K562 (cell line): ENCODE data around the gene WWC2. TPM values are rescaled to one million over a fixed set of nuclear protein-coding genes. Genes with fewer than 3 reads are reported as not detected.

Experiments
- ATAC-seq: fragments of 200-7000 bp; cut with Tn5 transposase; 3 replicates; pipeline ENCODE4 v1.9.1; 2020; ENCODE audit warnings: moderate library complexity
- BruUV-seq: library from RNA; stranded (reverse); fragments of 400-500 nt; replicated peaks from 2 replicates; lab custom pipeline; 2021; lab: Mats Ljungman, UMichigan
- CTCF ChIA-PET: fragments of 300-600 bp; formaldehyde crosslinking; extraction: SDS; loops from one replicate; lab custom pipeline; 2021; ENCODE audit warnings: low intra/inter-chr PET ratio; lab: Yijun Ruan, JAX
- POLR2A ChIA-PET: fragments of 300-600, 350-650 bp; sonication (Branson Sonifier 250); formaldehyde crosslinking; extraction: SDS; loops from one replicate; lab custom pipeline; 2021; ENCODE audit warnings: antibody characterized with exemption, inconsistent platforms; lab: Yijun Ruan, JAX
- DNase-seq, 4 experiments: peaks; one replicate each; pipeline versions ENCODE4 v3.0.0 to v3.0.0-alpha.2; 2011 to 2018; ENCODE audit warnings: low spot score in 3 of 4, mixed read lengths in 3 of 4; ENCODE audit errors: extremely low read depth in 1 of 4
- FAIRE-seq: peaks from 2 replicates; lab custom pipeline; 2011; peaks lifted over from hg19 to GRCh38; lab: Jason Lieb, UNC
- H2AFZ ChIP-seq: 2 replicates; pipeline ENCODE4 v1.6.0; 2011; ENCODE audit warnings: low read depth, low read length, control low read depth, inconsistent platforms
- H3K27ac ChIP-seq: fragments of 200-600 bp; 3 replicates; pipeline ENCODE4 v1.8.0; 2011; ENCODE audit warnings: low read depth, mild to moderate bottlenecking, control low read depth, inconsistent platforms, low read length, moderate library complexity, mixed read lengths; ENCODE audit errors: extremely low read depth
- H3K27me3 ChIP-seq, 2 experiments: fragments of 300-600 bp in 1 of 2; 2 replicates in 1 of 2; 3 replicates in 1 of 2; pipeline versions ENCODE4 v1.6.0 to v1.8.0; 2011; ENCODE audit warnings: inconsistent platforms in 2 of 2, low read length in 2 of 2, mild to moderate bottlenecking in 1 of 2, mixed read lengths in 1 of 2, moderate library complexity in 1 of 2; ENCODE audit not compliant: control insufficient read depth in 2 of 2, insufficient read depth in 2 of 2
- H3K36me3 ChIP-seq: fragments of 300-600 bp; 3 replicates; pipeline ENCODE4 v1.8.0; 2011; ENCODE audit warnings: mild to moderate bottlenecking, low read length, inconsistent platforms; ENCODE audit not compliant: control insufficient read depth, insufficient read depth
- H3K4me1 ChIP-seq, 2 experiments: fragments of 200-600 bp in 1 of 2; replicated peaks in 1 of 2; 2 replicates in 1 of 2; 3 replicates in 1 of 2; pipeline versions ENCODE4 v1.5.1 to v1.8.0; 2011; ENCODE audit warnings: inconsistent platforms in 2 of 2, low read length in 2 of 2, mild to moderate bottlenecking in 1 of 2, mixed read lengths in 1 of 2, moderate library complexity in 1 of 2; ENCODE audit not compliant: control insufficient read depth in 2 of 2, insufficient read depth in 2 of 2
- H3K4me2 ChIP-seq: 2 replicates; pipeline ENCODE4 v1.6.1; 2011; ENCODE audit warnings: low read length, control low read depth, inconsistent platforms, mixed read lengths; ENCODE audit not compliant: insufficient read depth
- H3K4me3 ChIP-seq: fragments of 200-600 bp; sonication (generic), shearing (Covaris generic); 2 replicates; pipeline ENCODE4 v1.5.1; 2016; ENCODE audit warnings: control low read depth, inconsistent platforms
- H3K79me2 ChIP-seq: fragments of 200-600 bp; 3 replicates; pipeline ENCODE4 v1.8.0; 2011; ENCODE audit warnings: low read length, inconsistent platforms; ENCODE audit not compliant: control insufficient read depth, insufficient read depth
- H3K9ac ChIP-seq, 2 experiments: 2 replicates each; pipeline versions ENCODE4 v1.6.0 to v1.6.1; 2011; ENCODE audit warnings: low read depth in 2 of 2, low read length in 2 of 2, control low read depth in 1 of 2, inconsistent platforms in 1 of 2, mild to moderate bottlenecking in 1 of 2, mixed read lengths in 1 of 2; ENCODE audit not compliant: insufficient read depth in 1 of 2
- H3K9me1 ChIP-seq: one replicate; pipeline ENCODE4 v1.6.0; 2011; ENCODE audit warnings: inconsistent platforms, mild to moderate bottlenecking, low read length, moderate library complexity; ENCODE audit not compliant: control insufficient read depth, insufficient read depth
- H3K9me3 ChIP-seq: replicated peaks from 2 replicates; pipeline ENCODE4 v1.5.1; 2011; ENCODE audit warnings: low read depth, low read length, inconsistent platforms; ENCODE audit not compliant: control insufficient read depth, insufficient read depth
- H4K20me1 ChIP-seq: replicated peaks from 2 replicates; pipeline ENCODE4 v1.6.1; 2011; ENCODE audit warnings: low read length, inconsistent platforms, mixed read lengths; ENCODE audit not compliant: control insufficient read depth, insufficient read depth
- ARID2 ChIP-seq: fragments of 450-650 bp; IDR thresholded peaks from 2 replicates; pipeline ENCODE4 v1.6.1; 2017; ENCODE audit warnings: antibody characterized with exemption, mild to moderate bottlenecking
- CBX1 ChIP-seq: sonication (generic); IDR thresholded peaks from 2 replicates; pipeline ENCODE4 v1.6.1; 2016; ENCODE audit warnings: antibody characterized with exemption, low read depth, mild to moderate bottlenecking
- CTCF ChIP-seq, 3 experiments: IDR thresholded peaks in 2 of 3; conservative IDR thresholded peaks in 1 of 3; 2 replicates each; pipeline ENCODE4 v1.5.1; 2011 to 2012; ENCODE audit warnings: low read length in 3 of 3, mild to moderate bottlenecking in 3 of 3, control low read depth in 2 of 3, improper control_type of control experiment in 1 of 3, inconsistent platforms in 1 of 3, low read depth in 1 of 3, mixed read lengths in 1 of 3, moderate library complexity in 1 of 3; ENCODE audit not compliant: insufficient read depth in 2 of 3
- CTCFL ChIP-seq: IDR thresholded peaks from 2 replicates; pipeline ENCODE4 v1.6.1; 2011; ENCODE audit warnings: borderline replicate concordance, low read depth, mild to moderate bottlenecking, moderate library complexity, low read length; ENCODE audit not compliant: insufficient read depth, poor library complexity, severe bottlenecking
- DACH1 ChIP-seq: fragments of 450-650 bp; IDR thresholded peaks from 2 replicates; pipeline ENCODE4 v1.6.1; 2018; ENCODE audit not compliant: partially characterized antibody
- ETV1 ChIP-seq: fragments of 450-650 bp; conservative IDR thresholded peaks from 2 replicates; pipeline ENCODE4 v1.6.1; 2016; ENCODE audit warnings: missing genetic modification characterization, control low read depth, low read depth, missing compliant biosample characterization
- GATAD2A ChIP-seq: fragments of 450-650 bp; IDR thresholded peaks from 2 replicates; pipeline ENCODE4 v1.6.1; 2017
- NFE2L1 ChIP-seq: fragments of 450-650 bp; IDR thresholded peaks from 2 replicates; pipeline ENCODE4 v1.6.1; 2016; ENCODE audit warnings: missing genetic modification characterization, low read depth, mild to moderate bottlenecking, missing compliant biosample characterization, moderate library complexity, borderline replicate concordance
- NFIX ChIP-seq: fragments of 250-450 bp; sonication (Bioruptor Pico); IDR thresholded peaks from 2 replicates; pipeline ENCODE4 v1.4.0; 2020; ENCODE audit warnings: low read depth, mild to moderate bottlenecking, moderate library complexity
- PHTF2 ChIP-seq: fragments of 250-450 bp; sonication (Bioruptor Pico); IDR thresholded peaks from 2 replicates; pipeline ENCODE4 v1.5.0; 2021; ENCODE audit warnings: mild to moderate bottlenecking
- RBM22 ChIP-seq: fragments of 200-400 bp; formaldehyde crosslinking; IDR thresholded peaks from 2 replicates; pipeline ENCODE4 v1.6.1; 2018; ENCODE audit warnings: low read length, low read depth; ENCODE audit not compliant: poor library complexity, severe bottlenecking
- SMC3 ChIP-seq: conservative IDR thresholded peaks from 2 replicates; pipeline ENCODE4 v1.6.1; 2011; ENCODE audit warnings: low read depth, low read length, improper control_type of control experiment; ENCODE audit not compliant: insufficient read depth
- SNRNP70 ChIP-seq: fragments of 200-400 bp; formaldehyde crosslinking; optimal IDR thresholded peaks from 2 replicates; pipeline ENCODE3; 2017; ENCODE audit warnings: low read depth, low read length
- TARDBP ChIP-seq: fragments of 450-650 bp; IDR thresholded peaks from 2 replicates; pipeline ENCODE4 v1.6.1; 2016
- ZBTB17 ChIP-seq: fragments of 450-650 bp; formaldehyde crosslinking; IDR thresholded peaks from 2 replicates; pipeline ENCODE4 v1.4.0; 2020; ENCODE audit warnings: mild to moderate bottlenecking
- ZNF175 ChIP-seq: fragments of 200-800 bp; sonication (Bioruptor generic); IDR thresholded peaks from 2 replicates; pipeline ENCODE4 v1.6.1; 2016; ENCODE audit warnings: low read depth, mild to moderate bottlenecking, missing genetic modification characterization, missing compliant biosample characterization
- ZNF277 ChIP-seq: fragments of 250-450 bp; sonication (Bioruptor Pico); IDR thresholded peaks from 2 replicates; pipeline ENCODE4 v1.8.0; 2022; ENCODE audit warnings: inconsistent platforms, mild to moderate bottlenecking, moderate library complexity, borderline replicate concordance
- ZNF785 ChIP-seq: fragments of 250-450 bp; sonication (Bioruptor Pico); IDR thresholded peaks from 2 replicates; pipeline ENCODE4 v1.4.0; 2020; ENCODE audit warnings: mild to moderate bottlenecking
- WGBS: fragments of 100-300 bp; shearing (Covaris generic); methylation state at CpG from one replicate; pipeline ENCODE4 v1.1.6; 2016; ENCODE audit warnings: low coverage, mixed read lengths; ENCODE audit not compliant: insufficient coverage; ENCODE audit errors: missing lambda C conversion rate; 5-methylcytosine and 5-hydroxymethylcytosine counted together
- in situ Hi-C: fragments of 300-500 bp; cut with MboI; formaldehyde crosslinking; loops from 4 replicates; pipeline ENCODE4 v1.15.0; 2018; ENCODE audit warnings: inconsistent platforms, mixed read lengths
- intact Hi-C: fragments of 100-400 bp; cut with micrococcal nuclease; formaldehyde crosslinking; loops from 2 replicates; pipeline ENCODE4 v1.14.2; 2022
- polyA plus RNA-seq, 8 experiments: library from polyadenylated mRNA; depleted of rRNA in 4 of 8; stranded (reverse) in 5 of 8; unstranded in 3 of 8; fragments of >200 nt; fragmentation: Nextera tagmentation in 2 of 8; fragmentation: Illumina TruSeq in 1 of 8; extraction: Ambion mirVana in 2 of 8; extraction: Trizol in 1 of 8; gene quantifications; 2 replicates each; pipeline versions ENCODE4 v1.2.1 to v1.2.3, GENCODE V29; 2011 to 2014; ENCODE audit warnings: inconsistent platforms in 1 of 8, missing spikeins in 1 of 8
- total RNA-seq, 7 experiments: library from RNA; depleted of rRNA in 6 of 7; stranded (reverse); fragments of >200 nt in 6 of 7; fragmentation: Illumina TruSeq in 2 of 7; extraction: Trizol in 2 of 7; gene quantifications; 2 replicates each; pipeline versions ENCODE4 v1.2.1 to v1.2.3, GENCODE V29; 2011 to 2021; ENCODE audit warnings: low replicate concordance in 1 of 7

The WWC2 gene
- total and polyA plus RNA-seq, 9 of the 15 experiments (the other 6 are each of a cell fraction or from before 2014, with no cell fraction given) = 3.7 to 39.4 (median 19.6) TPM

GRCh38 chr4:183306811-183307210, 207.8 kb downstream of the WWC2 start:
- Histone ChIP-seq H3K4me1 (no peaks in the 10 kb centered on the region), H3K4me2 (no peak overlapping the region), H3K27me3 (no peaks in the 10 kb centered on the region), H3K9me1 (no peaks in the 10 kb centered on the region), H3K4me3 (no peak overlapping the region), H3K79me2 (no peaks in the 10 kb centered on the region), H3K27ac (no peak overlapping the region), H4K20me1 (no peaks in the 10 kb centered on the region), H3K9me3 (no peaks in the 10 kb centered on the region), H2AFZ (no peak overlapping the region), H3K36me3 (no peaks in the 10 kb centered on the region), H3K9ac (no peak overlapping the region)
- CTCF ChIA-PET = no interaction called here
- ATAC-seq (no peak), DNase-seq (no peak), FAIRE-seq (no peak)
- POLR2A ChIA-PET = interaction anchor here (0.7 kb wide), 1 partner anchor 10 kb away, joined by 3 read pairs; no protein-coding TSS in a partner anchor
- 61% methylated on average over 3 of the region's 3 CpGs for WGBS
- in situ Hi-C loops = no loop called here
- BruUV-seq = no TSS peak
- intact Hi-C loops = no loop called here
- TF ChIP-seq PHTF2 (no peak), TARDBP (no peak), NFE2L1 (no peak), CBX1 (no peak), ZNF277 (CRISPR knock-in tag) (no peak), ARID2 (no peak), SMC3 (no peak), ETV1 (no peak), CTCFL (no peak), ZNF175 (CRISPR knock-in tag) (no peak), SNRNP70 (no peak), GATAD2A (no peak), CTCF (IDR thresholded peaks at IDR 0.05 in 2 of 3, conservative IDR thresholded peaks at IDR 0.05 in 1 of 3; ENCODE audit: insufficient read depth in 2 of 3, low read depth in 1 of 3, low read length in 3 of 3) (no peak), DACH1 (no peak), RBM22 (no peak), ZNF785 (CRISPR knock-in tag) (no peak), ZBTB17 (CRISPR knock-in tag) (no peak), NFIX (no peak)
